ENCODE measurements around the gene TRMT11.
A peak's percentile ranks its signal among the peaks of the same experiment; 100 is the strongest.
"Not testable (repeated sequence)": the region's sequence is repeated elsewhere in the genome, so short reads cannot be mapped to it uniquely, and the experiment has no call there.

The TRMT11 gene

GRCh38 chr6:125986301-125987025 lies at the start of gene TRMT11:
Gene TRMT11, plus strand, starts transcription at chr6:125986540. Its CDS starts 11 bp downstream, at chr6:125986551.
- peak; percentile 67 to 73 for DNase-seq (ENCODE audit: low read depth in 2 of 2)

GRCh38 chr6:125939026-125939425 lies 47.3 kb upstream of the TRMT11 start:
- DNase-seq (ENCODE audit: low read depth in 2 of 2), result no peak

GRCh38 chr6:125939791-125940190 lies 46.5 kb upstream of the TRMT11 start:
- no peak for DNase-seq (ENCODE audit: low read depth in 2 of 2)

- DNase-seq (ENCODE audit: low read depth in 2 of 2), result no peak
Measured at GRCh38 chr6:125940247-125941041, 45.9 kb upstream of the TRMT11 start.

GRCh38 chr6:125942672-125943527 lies 43.4 kb upstream of the TRMT11 start:
- DNase-seq (ENCODE audit: low read depth in 2 of 2), result no peak

GRCh38 chr6:125943528-125944433 lies 42.6 kb upstream of the TRMT11 start:
- DNase-seq (ENCODE audit: low read depth in 2 of 2), result no peak

GRCh38 chr6:125944434-125944816 lies 41.9 kb upstream of the TRMT11 start:
- DNase-seq (ENCODE audit: low read depth in 2 of 2), result no peak

GRCh38 chr6:125944896-125945295 lies 41.4 kb upstream of the TRMT11 start:
- DNase-seq (ENCODE audit: low read depth in 2 of 2), result no peak

- no peak for DNase-seq (ENCODE audit: low read depth in 2 of 2)
Measured at GRCh38 chr6:125945378-125946141, 40.8 kb upstream of the TRMT11 start.

GRCh38 chr6:125947615-125948014 lies 38.7 kb upstream of the TRMT11 start:
- no peak for DNase-seq (ENCODE audit: low read depth in 2 of 2)

- DNase-seq (ENCODE audit: low read depth in 2 of 2), result no peak
Measured at GRCh38 chr6:125948455-125948854, 37.9 kb upstream of the TRMT11 start.

- no peak for DNase-seq (ENCODE audit: low read depth in 2 of 2)
Measured at GRCh38 chr6:125949069-125949468, 37.3 kb upstream of the TRMT11 start.

GRCh38 chr6:125950293-125950692 lies 36.0 kb upstream of the TRMT11 start:
- DNase-seq (ENCODE audit: low read depth in 2 of 2), result no peak

GRCh38 chr6:125950716-125951115 lies 35.6 kb upstream of the TRMT11 start:
- not testable (repeated sequence) for DNase-seq (ENCODE audit: low read depth in 2 of 2)

- DNase-seq (ENCODE audit: low read depth in 2 of 2), result no peak
Measured at GRCh38 chr6:125951323-125951722, 35.0 kb upstream of the TRMT11 start.

GRCh38 chr6:125952764-125953501 lies 33.4 kb upstream of the TRMT11 start:
- peak in 1 of 2 donors; percentile 11 for DNase-seq (ENCODE audit: low read depth in 2 of 2)

- no peak for DNase-seq (ENCODE audit: low read depth in 2 of 2)
Measured at GRCh38 chr6:125953502-125953875, 32.9 kb upstream of the TRMT11 start.

- DNase-seq (ENCODE audit: low read depth in 2 of 2), result no peak
Measured at GRCh38 chr6:125954735-125955339, 31.5 kb upstream of the TRMT11 start.

- no peak for DNase-seq (ENCODE audit: low read depth in 2 of 2)
Measured at GRCh38 chr6:125955973-125956372, 30.4 kb upstream of the TRMT11 start.
